NCI-H345 (cell line): ENCODE measurements around the gene OGDHL.
"Not testable (repeated sequence)": the region's sequence is repeated elsewhere in the genome, so short reads cannot be mapped to it uniquely, and the experiment has no call there.

Source experiments
- DNase-seq: peaks from one replicate; lab custom pipeline; 2025; lab: John Stamatoyannopoulos, UW

Gene OGDHL

GRCh38 chr10:49738616-49739360 lies 23.3 kb downstream of the OGDHL start:
- DNase-seq = no peak

- DNase-seq = no peak
Measured at GRCh38 chr10:49737474-49738201, 24.5 kb downstream of the OGDHL start.

- no peak for DNase-seq
Measured at GRCh38 chr10:49736564-49737113, 25.5 kb downstream of the OGDHL start.

DNA sequence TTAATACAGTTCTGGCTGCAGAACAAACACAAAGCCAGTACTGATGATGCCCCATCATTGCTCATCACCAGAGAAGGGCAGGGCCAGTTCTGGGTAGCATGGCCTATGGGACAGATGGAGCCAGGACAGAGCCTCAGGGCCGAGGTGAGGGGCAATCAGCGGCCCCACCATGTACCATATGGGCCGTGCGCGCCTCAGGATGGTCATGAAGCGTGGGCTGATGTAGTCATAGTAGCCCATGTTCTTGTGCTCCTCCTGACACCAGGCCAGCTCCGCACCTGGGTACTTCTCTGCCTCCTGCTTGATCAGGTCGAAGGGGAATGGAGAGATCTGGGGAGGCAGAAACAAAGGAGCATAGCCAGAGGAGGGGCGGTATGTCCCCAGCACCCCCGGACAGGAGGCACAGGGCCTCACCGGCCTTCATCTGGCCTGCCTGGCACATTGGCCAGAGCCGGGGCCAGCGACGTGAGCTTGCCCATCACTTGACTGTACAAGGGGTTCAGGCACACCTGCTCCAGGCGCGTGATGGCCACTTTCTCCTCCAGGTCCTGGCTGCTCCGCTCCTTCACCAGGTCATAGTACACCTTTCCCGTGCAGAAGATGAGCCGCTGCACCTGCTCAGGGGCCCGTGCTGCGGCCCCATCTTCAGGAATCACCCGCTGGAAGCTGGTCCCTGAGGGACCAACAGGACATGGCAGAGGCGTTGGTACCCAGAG lies 26.1 kb downstream of the OGDHL start:
- no peak for DNase-seq

DNA sequence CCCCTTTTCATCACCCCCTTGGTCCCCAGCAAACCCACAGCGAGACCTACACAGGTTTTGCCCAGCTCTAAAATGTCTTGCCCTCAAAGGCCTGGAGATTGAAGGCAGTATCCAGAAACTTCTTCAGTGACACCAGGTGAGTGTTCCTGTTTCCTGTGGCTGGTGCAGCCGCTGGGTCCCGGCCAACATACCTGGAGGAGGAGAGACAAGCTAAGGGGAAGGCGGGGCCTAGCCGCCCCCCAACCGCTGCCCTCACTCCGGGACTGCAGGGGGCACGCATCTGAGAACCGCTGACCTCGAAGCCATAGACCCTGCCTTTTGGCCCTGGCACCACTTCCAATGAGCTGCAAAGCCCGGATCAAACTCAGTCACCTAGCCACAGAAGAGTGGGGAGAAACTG lies 27.0 kb downstream of the OGDHL start:
- no peak for DNase-seq

DNA sequence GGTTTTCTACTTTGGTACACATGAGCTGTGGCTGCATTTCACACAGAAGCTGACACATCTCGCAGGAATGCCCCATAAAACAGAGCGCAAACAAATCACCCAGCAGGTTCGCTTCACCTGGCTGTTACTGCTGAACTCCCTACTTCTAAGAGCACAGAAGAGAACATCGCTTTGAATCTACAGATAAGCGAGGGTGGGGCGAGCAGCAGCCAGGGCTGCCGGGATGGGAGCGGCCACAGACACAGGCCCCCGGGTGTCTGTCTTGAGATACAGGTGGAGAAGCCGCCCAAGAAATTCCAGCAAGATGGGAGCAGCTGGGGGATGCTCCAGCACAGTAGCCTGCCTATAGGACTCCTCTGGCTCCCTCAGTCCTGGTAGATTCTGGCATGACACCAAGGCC lies 27.4 kb downstream of the OGDHL start:
- no peak for DNase-seq

GRCh38 chr10:49733866-49734265 lies 28.3 kb downstream of the OGDHL start:
- DNase-seq = no peak

DNA sequence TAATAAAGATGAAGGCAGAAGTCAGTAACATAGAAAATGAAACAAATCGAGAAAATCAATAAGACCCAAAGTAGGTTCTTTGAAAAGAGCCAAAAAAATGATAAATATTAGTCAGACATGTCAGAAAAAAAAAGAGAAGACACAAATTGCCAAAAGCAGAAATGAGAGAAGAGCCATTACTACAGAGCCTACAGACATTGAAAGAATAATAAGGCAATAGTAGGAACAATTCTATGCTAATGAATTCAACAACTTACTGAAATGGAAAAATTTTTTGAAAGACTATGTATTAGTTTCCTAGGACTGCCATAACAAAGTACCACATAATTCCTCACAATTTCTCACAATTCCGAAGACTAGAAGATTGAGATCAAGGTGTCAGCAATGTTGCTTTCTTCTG lies 35.5 kb downstream of the OGDHL start:
- DNase-seq = no peak

- DNase-seq = not testable (repeated sequence)
Measured at GRCh38 chr10:49715157-49715556, 47.0 kb downstream of the OGDHL start.

- DNase-seq = no peak
Measured at GRCh38 chr10:49713266-49713665, 48.9 kb downstream of the OGDHL start.

DNA sequence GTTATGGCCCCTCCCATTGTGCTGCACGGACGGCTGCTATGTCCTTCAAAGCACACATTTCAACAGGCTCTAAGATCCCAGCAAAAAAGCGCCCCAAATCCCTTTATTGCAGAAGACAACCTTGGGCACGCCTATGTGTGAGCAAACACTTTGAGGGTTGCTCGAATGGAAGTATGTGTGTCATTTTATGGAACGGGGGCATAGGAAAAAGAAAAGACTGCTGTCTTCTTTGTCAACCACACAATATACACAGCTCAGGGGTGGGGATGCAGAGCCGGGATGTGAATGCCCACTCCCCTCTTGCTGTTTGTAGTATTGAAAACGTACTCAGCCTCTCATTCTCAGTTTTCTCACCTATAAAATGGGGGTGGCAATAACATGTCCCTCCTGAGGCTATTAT lies 50.6 kb downstream of the OGDHL start:
- no peak for DNase-seq

DNA sequence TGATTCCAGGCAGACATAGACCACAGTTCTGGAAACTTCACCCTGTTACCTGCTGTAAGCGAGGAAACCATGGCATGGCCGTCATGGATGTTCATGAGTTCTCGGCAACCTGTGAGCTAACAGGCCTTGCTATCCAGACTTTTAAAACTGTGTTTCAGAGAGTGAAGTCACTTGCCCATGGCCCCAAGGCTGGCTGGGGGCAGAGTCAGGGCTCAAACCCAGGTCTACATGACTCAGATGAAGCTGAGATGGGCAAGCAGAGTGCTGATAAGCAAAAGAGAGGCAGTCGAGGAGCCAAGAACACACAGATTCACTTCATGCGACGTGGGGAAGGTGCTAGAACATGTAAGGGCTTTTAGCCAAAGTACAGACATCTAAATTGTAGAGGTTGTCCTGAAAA lies 51.2 kb downstream of the OGDHL start:
- no peak for DNase-seq

DNA sequence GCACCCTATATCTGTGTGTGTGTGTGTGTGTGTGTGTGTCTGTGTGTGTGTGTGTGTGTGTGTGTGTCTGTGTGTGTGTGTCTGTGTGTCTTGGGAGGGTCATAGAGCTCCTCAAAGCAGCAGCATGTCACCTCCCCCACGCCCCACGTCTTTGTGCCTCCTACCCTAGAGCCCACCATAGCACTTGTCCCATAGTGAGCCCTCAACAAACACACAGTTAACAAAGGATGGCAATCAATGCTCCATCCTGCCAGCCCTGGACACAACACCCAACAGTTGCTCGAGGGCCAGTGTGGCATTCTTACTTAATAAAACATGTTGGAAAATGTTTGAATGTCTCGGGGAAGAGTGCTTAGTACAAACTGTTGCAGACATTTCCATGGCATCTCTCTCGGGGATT lies 52.2 kb downstream of the OGDHL start:
- DNase-seq = no peak

DNA sequence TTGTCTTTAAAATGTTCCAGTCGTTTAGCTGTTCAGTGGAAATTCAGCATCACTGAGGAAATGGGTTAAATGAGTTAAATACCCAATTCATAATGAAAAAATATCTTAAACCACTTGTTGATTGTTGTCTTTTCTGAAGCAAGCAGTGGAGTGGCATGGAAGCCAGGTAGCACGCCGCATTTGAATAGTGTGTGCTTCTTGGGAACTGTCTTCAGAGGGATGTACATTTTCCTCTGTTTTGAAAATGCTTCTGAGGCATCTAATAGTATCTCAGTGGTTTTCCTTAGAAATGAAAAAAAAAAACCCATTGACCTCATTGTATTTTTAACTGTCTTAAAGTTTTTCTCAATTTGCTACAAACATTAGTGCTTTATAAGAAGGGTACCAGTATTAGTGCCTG lies 54.5 kb downstream of the OGDHL start:
- no peak for DNase-seq

GRCh38 chr10:49700997-49701396 lies 61.1 kb downstream of the OGDHL start:
- DNase-seq = peak; percentile 48

DNA sequence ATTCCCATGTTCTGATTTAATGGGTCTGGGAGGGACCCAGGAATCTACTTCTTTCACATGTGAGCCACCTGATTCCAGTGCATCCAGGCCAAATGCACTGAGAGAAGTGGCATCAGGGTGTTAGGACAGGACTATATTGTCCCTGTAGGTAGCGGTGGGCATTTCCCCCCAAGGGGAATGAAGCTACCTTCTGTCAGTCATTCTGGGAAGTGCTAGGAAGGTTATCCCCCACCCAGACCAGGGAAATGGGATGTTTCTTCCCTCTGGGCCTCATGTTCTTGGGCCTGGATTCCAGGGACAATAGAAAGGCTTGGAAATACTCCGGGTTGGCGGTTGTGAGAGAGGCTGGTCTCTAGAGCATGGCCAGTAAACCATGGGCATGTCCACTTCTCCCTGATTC lies 61.9 kb downstream of the OGDHL start:
- DNase-seq = no peak

- no peak for DNase-seq
Measured at GRCh38 chr10:49698679-49699078, 63.4 kb downstream of the OGDHL start.

DNA sequence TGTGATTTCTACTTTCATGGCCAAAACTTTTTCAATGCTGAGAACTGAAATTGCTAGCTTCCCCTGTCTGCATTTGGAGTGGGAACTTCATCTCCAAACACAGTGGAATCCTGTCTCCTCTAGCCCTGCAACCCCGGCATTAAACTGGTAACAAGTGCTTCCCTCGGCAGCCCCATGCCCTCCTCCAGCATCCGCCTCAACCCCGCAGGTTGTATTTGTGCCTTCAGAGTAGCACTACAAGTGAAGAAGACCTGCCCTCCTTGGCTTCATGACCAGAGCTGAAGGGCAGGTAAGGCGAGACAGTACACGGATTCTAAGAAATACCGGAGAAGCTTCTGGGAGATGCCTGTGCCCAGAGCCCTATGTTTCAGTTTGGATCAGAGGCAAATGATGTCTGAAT lies 65.8 kb downstream of the OGDHL start:
- DNase-seq = no peak

DNA sequence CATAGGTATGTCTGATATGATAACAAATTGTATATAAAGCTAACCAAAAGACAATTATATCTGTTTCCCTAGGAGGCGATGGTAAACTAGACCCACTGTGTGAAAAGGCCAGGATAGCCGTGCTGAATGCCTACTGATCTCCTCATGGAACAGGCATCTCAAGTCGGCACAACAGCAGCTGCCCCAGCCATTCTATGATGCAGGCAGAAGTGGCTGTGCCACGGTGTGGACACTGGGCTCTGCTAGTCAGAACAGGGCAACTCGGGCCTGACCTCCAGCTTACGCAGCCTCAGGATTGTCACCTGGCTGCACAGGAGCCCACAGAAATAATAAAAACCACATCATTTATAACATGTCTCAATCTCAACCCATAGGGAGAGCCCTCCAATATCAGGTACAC lies 67.7 kb downstream of the OGDHL start:
- DNase-seq = no peak

- DNase-seq = no peak
Measured at GRCh38 chr10:49691588-49691987, 70.5 kb downstream of the OGDHL start.

GRCh38 chr10:49690698-49691356 lies 71.3 kb downstream of the OGDHL start:
- no peak for DNase-seq

- DNase-seq = no peak
Measured at GRCh38 chr10:49689882-49690510, 72.1 kb downstream of the OGDHL start.
